Neural progenitor cell (in vitro differentiated cells): ENCODE data around the gene SMNDC1. TPM values are rescaled to one million over a fixed set of nuclear protein-coding genes. Genes with fewer than 3 reads are reported as not detected.
A peak's percentile ranks its signal among the peaks of the same experiment; 100 is the strongest.

Source experiments
- DNase-seq: peaks from one replicate; pipeline ENCODE4 v3.0.0-alpha.2; 2016; ENCODE audit warnings: low spot score
- H2AFZ ChIP-seq: fragments of 200-600 bp; sonication (generic); replicated peaks from 2 replicates; pipeline ENCODE4 v1.6.1; 2016; ENCODE audit warnings: antibody characterized with exemption
- H3F3A ChIP-seq: fragments of 200-600 bp; sonication (generic); 2 replicates; pipeline ENCODE4 v1.6.1; 2016; ENCODE audit warnings: antibody characterized with exemption, low read depth
- H3K27ac ChIP-seq: fragments of 200-600 bp; sonication (generic); 2 replicates; pipeline ENCODE4 v1.5.1; 2016; ENCODE audit warnings: mild to moderate bottlenecking
- H3K27me3 ChIP-seq: fragments of 200-600 bp; sonication (generic); 2 replicates; pipeline ENCODE4 v1.6.1; 2016; ENCODE audit warnings: mild to moderate bottlenecking, moderate library complexity
- H3K36me3 ChIP-seq: fragments of 200-600 bp; sonication (generic); 2 replicates; pipeline ENCODE4 v1.5.1; 2016
- H3K4me1 ChIP-seq: fragments of 200-600 bp; sonication (generic); 2 replicates; pipeline ENCODE4 v1.6.1; 2016; ENCODE audit warnings: mixed run types
- H3K4me2 ChIP-seq: fragments of 200-600 bp; sonication (generic); 2 replicates; pipeline ENCODE4 v1.6.1; 2016
- H3K4me3 ChIP-seq: fragments of 200-600 bp; sonication (generic); 2 replicates; pipeline ENCODE4 v1.5.1; 2016
- H3K79me2 ChIP-seq: fragments of 200-600 bp; sonication (generic); 2 replicates; pipeline ENCODE4 v1.6.1; 2016; ENCODE audit warnings: low read depth
- H3K9ac ChIP-seq: fragments of 200-600 bp; sonication (generic); 2 replicates; pipeline ENCODE4 v1.6.1; 2016
- H3K9me3 ChIP-seq: fragments of 200-600 bp; sonication (generic); 2 replicates; pipeline ENCODE4 v1.5.1; 2016; ENCODE audit warnings: low read depth
- H4K20me1 ChIP-seq: fragments of 200-600 bp; sonication (generic); 2 replicates; pipeline ENCODE4 v1.6.1; 2016; ENCODE audit warnings: low read depth
- H3K27ac Mint-ChIP-seq: 3 replicates; pipeline ENCODE4 v1.8.0; 2021; ENCODE audit warnings: mixed read lengths
- H3K27me3 Mint-ChIP-seq: 2 replicates; pipeline ENCODE4 v1.8.0; 2022; ENCODE audit warnings: low read depth, mild to moderate bottlenecking, inconsistent platforms, moderate library complexity, mixed read lengths; ENCODE audit not compliant: insufficient read depth
- H3K36me3 Mint-ChIP-seq: 3 replicates; pipeline ENCODE4 v1.8.0; 2021; ENCODE audit warnings: mixed read lengths
- H3K4me1 Mint-ChIP-seq: 3 replicates; pipeline ENCODE4 v1.8.0; 2021; ENCODE audit warnings: mixed read lengths
- H3K4me3 Mint-ChIP-seq: 3 replicates; pipeline ENCODE4 v1.8.0; 2021; ENCODE audit warnings: mild to moderate bottlenecking, moderate library complexity, mixed read lengths
- H3K9me3 Mint-ChIP-seq: 3 replicates; pipeline ENCODE4 v1.8.0; 2020; ENCODE audit warnings: mixed read lengths
- EZH2 ChIP-seq: fragments of 200-600 bp; sonication (generic); IDR thresholded peaks from 2 replicates; pipeline ENCODE4 v1.6.1; 2017; ENCODE audit warnings: antibody characterized with exemption, mild to moderate bottlenecking, moderate library complexity
- EZH2phosphoT487 ChIP-seq: fragments of 200-600 bp; sonication (generic); IDR thresholded peaks from 2 replicates; pipeline ENCODE4 v1.6.1; 2017; ENCODE audit warnings: antibody characterized with exemption
- total RNA-seq: library from RNA; depleted of rRNA; stranded (reverse); fragments of >200 nt; gene quantifications from 2 replicates; pipeline ENCODE4 v1.2.3, GENCODE V29; 2015; ENCODE audit warnings: low replicate concordance
- TF ChIP-seq, protein P1 (sequence below): fragments of 200-600 bp; sonication (generic); IDR thresholded peaks from 2 replicates; pipeline ENCODE4 v1.5.1; 2017; ENCODE audit warnings: antibody characterized with exemption, mild to moderate bottlenecking

Gene SMNDC1
- total RNA-seq, 1 donor from 2014 or later, result 18.1 TPM

DNA sequence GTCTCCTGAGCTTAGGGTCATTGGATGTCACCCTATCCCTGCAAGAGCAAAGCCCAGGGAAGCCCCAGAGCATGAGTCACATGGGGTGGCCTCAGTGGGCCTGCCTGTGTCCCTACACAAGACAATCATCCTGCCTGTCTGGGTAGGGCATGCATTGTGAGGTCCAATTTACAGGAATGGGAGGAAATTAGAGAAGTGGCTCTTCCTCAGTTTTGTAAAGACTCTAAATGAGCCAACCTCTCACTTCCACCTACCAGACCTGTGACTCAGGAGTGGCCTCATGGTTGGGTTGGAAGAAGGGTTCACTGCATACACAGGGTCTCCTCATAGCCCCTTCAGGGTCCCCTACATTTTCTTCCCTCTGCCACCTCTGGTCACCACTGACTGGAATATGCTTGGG, 43.6 kb upstream of the SMNDC1 start:
- H3K9ac ChIP-seq, result no peak overlapping the region
- H2AFZ ChIP-seq, result no peak overlapping the region
- no peak for DNase-seq
- Mint-ChIP-seq H3K9me3 (no peaks in the 10 kb centered on the region), H3K27me3 (no peaks in the 10 kb centered on the region), H3K36me3 (no peaks in the 10 kb centered on the region), H3K27ac (no peak overlapping the region), H3K4me1 (peaks cover 2% of the 10 kb centered on the region), H3K4me3 (no peak overlapping the region)
- no peak overlapping the region for H3K27ac ChIP-seq
- H3K27me3 ChIP-seq, result no peaks in the 10 kb centered on the region
- no peaks in the 10 kb centered on the region for H3F3A ChIP-seq
- H4K20me1 ChIP-seq, result no peaks in the 10 kb centered on the region
- H3K79me2 ChIP-seq, result no peaks in the 10 kb centered on the region
- no peaks in the 10 kb centered on the region for H3K4me1 ChIP-seq
- no peaks in the 10 kb centered on the region for H3K36me3 ChIP-seq
- H3K9me3 ChIP-seq, result no peaks in the 10 kb centered on the region
- TF ChIP-seq EZH2phosphoT487, result no peak
- TF ChIP-seq EZH2, result no peak
- TF ChIP-seq, protein P1, sequence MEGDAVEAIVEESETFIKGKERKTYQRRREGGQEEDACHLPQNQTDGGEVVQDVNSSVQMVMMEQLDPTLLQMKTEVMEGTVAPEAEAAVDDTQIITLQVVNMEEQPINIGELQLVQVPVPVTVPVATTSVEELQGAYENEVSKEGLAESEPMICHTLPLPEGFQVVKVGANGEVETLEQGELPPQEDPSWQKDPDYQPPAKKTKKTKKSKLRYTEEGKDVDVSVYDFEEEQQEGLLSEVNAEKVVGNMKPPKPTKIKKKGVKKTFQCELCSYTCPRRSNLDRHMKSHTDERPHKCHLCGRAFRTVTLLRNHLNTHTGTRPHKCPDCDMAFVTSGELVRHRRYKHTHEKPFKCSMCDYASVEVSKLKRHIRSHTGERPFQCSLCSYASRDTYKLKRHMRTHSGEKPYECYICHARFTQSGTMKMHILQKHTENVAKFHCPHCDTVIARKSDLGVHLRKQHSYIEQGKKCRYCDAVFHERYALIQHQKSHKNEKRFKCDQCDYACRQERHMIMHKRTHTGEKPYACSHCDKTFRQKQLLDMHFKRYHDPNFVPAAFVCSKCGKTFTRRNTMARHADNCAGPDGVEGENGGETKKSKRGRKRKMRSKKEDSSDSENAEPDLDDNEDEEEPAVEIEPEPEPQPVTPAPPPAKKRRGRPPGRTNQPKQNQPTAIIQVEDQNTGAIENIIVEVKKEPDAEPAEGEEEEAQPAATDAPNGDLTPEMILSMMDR, result no peak
- no peak overlapping the region for H3K4me3 ChIP-seq
- H3K4me2 ChIP-seq, result no peak overlapping the region

DNA sequence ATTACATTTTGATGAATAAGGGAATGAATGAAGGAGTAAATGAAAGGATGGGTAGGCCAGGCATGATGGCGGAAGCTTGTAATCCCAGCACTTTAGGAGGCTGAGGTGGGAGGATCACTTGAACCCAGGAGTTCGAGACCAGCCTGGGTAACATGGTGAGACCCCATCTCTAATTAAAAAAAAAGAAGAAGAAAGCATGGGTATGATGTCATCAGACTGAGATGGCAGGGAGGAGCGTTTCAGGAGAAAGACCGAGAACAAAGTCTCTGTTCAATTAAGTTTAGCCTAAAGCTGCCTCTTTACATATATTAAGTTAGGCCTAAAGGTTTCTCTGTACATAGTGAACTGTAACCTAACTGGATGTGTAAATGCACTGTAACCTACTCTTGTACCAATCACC, 42.2 kb upstream of the SMNDC1 start:
- H3K9me3 ChIP-seq, result no peaks in the 10 kb centered on the region
- H3K27ac ChIP-seq, result no peak overlapping the region
- H4K20me1 ChIP-seq, result no peaks in the 10 kb centered on the region
- H3K4me1 ChIP-seq, result no peaks in the 10 kb centered on the region
- H3K36me3 ChIP-seq, result no peaks in the 10 kb centered on the region
- H3K4me1 Mint-ChIP-seq, result no peaks in the 10 kb centered on the region
- no peak overlapping the region for H2AFZ ChIP-seq
- H3K9me3 Mint-ChIP-seq, result no peaks in the 10 kb centered on the region
- no peaks in the 10 kb centered on the region for H3F3A ChIP-seq
- H3K79me2 ChIP-seq, result no peaks in the 10 kb centered on the region
- DNase-seq, result no peak
- TF ChIP-seq EZH2 (no peak), EZH2phosphoT487 (no peak)
- TF ChIP-seq, protein P1, result no peak
- no peak overlapping the region for H3K9ac ChIP-seq
- no peaks in the 10 kb centered on the region for H3K36me3 Mint-ChIP-seq
- no peaks in the 10 kb centered on the region for H3K27me3 Mint-ChIP-seq
- no peak overlapping the region for H3K4me3 ChIP-seq
- H3K27me3 ChIP-seq, result no peaks in the 10 kb centered on the region
- no peak overlapping the region for H3K4me2 ChIP-seq
- no peak overlapping the region for H3K4me3 Mint-ChIP-seq
- H3K27ac Mint-ChIP-seq, result no peak overlapping the region

DNA sequence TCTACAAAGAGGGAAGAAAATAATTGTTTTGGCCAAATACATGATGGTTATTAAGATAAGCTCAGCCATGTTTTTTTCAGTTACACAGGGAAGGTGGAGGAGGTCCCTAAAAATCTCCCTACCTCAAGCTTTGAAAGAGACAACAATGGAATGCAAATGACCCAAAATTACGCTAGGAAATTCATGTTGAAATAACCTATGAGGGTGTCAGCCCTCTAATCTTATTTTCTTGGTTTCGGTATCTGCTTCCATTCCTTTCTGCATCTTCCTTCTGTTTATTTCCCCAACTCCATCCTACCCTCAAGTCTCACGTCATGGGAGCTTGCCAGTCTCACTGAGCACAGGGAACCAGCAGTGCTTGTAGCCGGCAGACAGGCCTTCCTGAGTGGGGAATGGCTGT, 40.6 kb upstream of the SMNDC1 start:
- no peak overlapping the region for H3K27ac ChIP-seq
- no peaks in the 10 kb centered on the region for H3K36me3 ChIP-seq
- H3F3A ChIP-seq, result no peaks in the 10 kb centered on the region
- Mint-ChIP-seq H3K27me3 (no peaks in the 10 kb centered on the region), H3K4me1 (no peaks in the 10 kb centered on the region), H3K36me3 (no peaks in the 10 kb centered on the region), H3K27ac (no peak overlapping the region), H3K4me3 (no peak overlapping the region), H3K9me3 (no peaks in the 10 kb centered on the region)
- H3K4me2 ChIP-seq, result no peak overlapping the region
- TF ChIP-seq, protein P1, result no peak
- TF ChIP-seq EZH2phosphoT487 (no peak), EZH2 (no peak)
- H3K9me3 ChIP-seq, result no peaks in the 10 kb centered on the region
- DNase-seq, result no peak
- H4K20me1 ChIP-seq, result no peaks in the 10 kb centered on the region
- H3K4me3 ChIP-seq, result no peak overlapping the region
- H2AFZ ChIP-seq, result peak overlapping the region; percentile 26
- no peaks in the 10 kb centered on the region for H3K27me3 ChIP-seq
- H3K9ac ChIP-seq, result no peak overlapping the region
- no peaks in the 10 kb centered on the region for H3K4me1 ChIP-seq
- H3K79me2 ChIP-seq, result no peaks in the 10 kb centered on the region
